H9 (cell line): ENCODE measurements around the gene ARRB1. TPM values are rescaled to one million over a fixed set of nuclear protein-coding genes. Genes with fewer than 3 reads are reported as not detected.

Experiments used
- DNase-seq: peaks from one replicate; pipeline ENCODE4 v3.0.0-alpha.2; 2017
- H2AFZ ChIP-seq: one replicate; pipeline ENCODE4 v1.6.1; 2013; ENCODE audit warnings: mild to moderate bottlenecking, low read length, control low read depth, moderate library complexity
- H2AK5ac ChIP-seq: 2 replicates; pipeline ENCODE4 v1.6.1; 2013; ENCODE audit warnings: low read length, control low read depth, mixed read lengths; ENCODE audit not compliant: insufficient read length
- H2BK120ac ChIP-seq: one replicate; pipeline ENCODE4 v1.6.1; 2013; ENCODE audit warnings: low read depth, mild to moderate bottlenecking, low read length, control low read depth, inconsistent platforms; ENCODE audit not compliant: poor library complexity, severe bottlenecking
- H2BK12ac ChIP-seq: 2 replicates; pipeline ENCODE4 v1.6.1; 2013; ENCODE audit warnings: low read length, control low read depth, mixed read lengths, low read depth; ENCODE audit not compliant: insufficient read length
- H2BK15ac ChIP-seq: 2 replicates; pipeline ENCODE4 v1.6.1; 2013; ENCODE audit warnings: low read depth, low read length, control low read depth
- H2BK20ac ChIP-seq: one replicate; pipeline ENCODE4 v1.6.1; 2013; ENCODE audit warnings: low read depth, mild to moderate bottlenecking, low read length, control low read depth, inconsistent platforms; ENCODE audit not compliant: poor library complexity, severe bottlenecking
- H2BK5ac ChIP-seq: 2 replicates; pipeline ENCODE4 v1.6.1; 2013; ENCODE audit warnings: low read length, control low read depth, mixed read lengths; ENCODE audit not compliant: insufficient read length
- H3K14ac ChIP-seq: 2 replicates; pipeline ENCODE4 v1.6.1; 2013; ENCODE audit warnings: low read length, control low read depth; ENCODE audit not compliant: insufficient read depth
- H3K18ac ChIP-seq: 2 replicates; pipeline ENCODE4 v1.6.1; 2013; ENCODE audit warnings: low read depth, mild to moderate bottlenecking, mixed read lengths, low read length, control low read depth; ENCODE audit not compliant: insufficient read length
- H3K23ac ChIP-seq: 2 replicates; pipeline ENCODE4 v1.6.1; 2013; ENCODE audit warnings: low read length, control low read depth, mixed read lengths, low read depth; ENCODE audit not compliant: insufficient read length
- H3K23me2 ChIP-seq: 2 replicates; pipeline ENCODE4 v1.6.1; 2013; ENCODE audit warnings: low read depth, mild to moderate bottlenecking, mixed read lengths, low read length, control low read depth; ENCODE audit not compliant: insufficient read length, poor library complexity, severe bottlenecking
- H3K27ac ChIP-seq: 2 replicates; pipeline ENCODE4 v1.5.1; 2013; ENCODE audit warnings: low read length, control low read depth, mixed read lengths, low read depth; ENCODE audit not compliant: insufficient read length
- H3K27me3 ChIP-seq: 2 replicates; pipeline ENCODE4 v1.6.1; 2013; ENCODE audit warnings: low read length, control low read depth, inconsistent platforms; ENCODE audit not compliant: insufficient read depth
- H3K4ac ChIP-seq: 2 replicates; pipeline ENCODE4 v1.6.1; 2013; ENCODE audit warnings: low read depth, mild to moderate bottlenecking, control low read depth, inconsistent platforms, low read length, moderate library complexity
- H3K4me1 ChIP-seq: 2 replicates; pipeline ENCODE4 v1.6.1; 2013; ENCODE audit warnings: low read length, control low read depth, inconsistent platforms; ENCODE audit not compliant: insufficient read depth
- H3K4me2 ChIP-seq: 2 replicates; pipeline ENCODE4 v1.6.1; 2013; ENCODE audit warnings: low read length, control low read depth, mixed read lengths; ENCODE audit not compliant: insufficient read length, insufficient read depth
- H3K56ac ChIP-seq: 2 replicates; pipeline ENCODE4 v1.6.1; 2013; ENCODE audit warnings: low read depth, mild to moderate bottlenecking, mixed read lengths, low read length, control low read depth; ENCODE audit not compliant: insufficient read length
- H3K79me1 ChIP-seq: 2 replicates; pipeline ENCODE4 v1.6.1; 2013; ENCODE audit warnings: low read depth, mild to moderate bottlenecking, moderate library complexity, low read length, control low read depth, inconsistent platforms; ENCODE audit not compliant: insufficient read depth, poor library complexity, severe bottlenecking
- H3K79me2 ChIP-seq: 2 replicates; pipeline ENCODE4 v1.6.1; 2013; ENCODE audit warnings: low read length, control low read depth, inconsistent platforms; ENCODE audit not compliant: insufficient read depth
- H3K9ac ChIP-seq: 2 replicates; pipeline ENCODE4 v1.6.1; 2013; ENCODE audit warnings: low read length, control low read depth, mixed read lengths; ENCODE audit not compliant: insufficient read length; ENCODE audit errors: extremely low read depth
- H3K9me3 ChIP-seq: one replicate; pipeline ENCODE4 v1.6.1; 2013; ENCODE audit warnings: low read depth, low read length, inconsistent platforms; ENCODE audit not compliant: control insufficient read depth
- H3T11ph ChIP-seq: one replicate; pipeline ENCODE4 v1.6.1; 2013; ENCODE audit warnings: mild to moderate bottlenecking, low read length, control low read depth, inconsistent platforms
- H4K20me1 ChIP-seq: one replicate; pipeline ENCODE4 v1.6.1; 2013; ENCODE audit not compliant: control insufficient read depth, insufficient read length, insufficient read depth
- H4K5ac ChIP-seq: 2 replicates; pipeline ENCODE4 v1.6.1; 2013; ENCODE audit warnings: low read depth, mild to moderate bottlenecking, mixed read lengths, low read length, control low read depth; ENCODE audit not compliant: insufficient read length
- H4K8ac ChIP-seq: replicated peaks from 2 replicates; pipeline ENCODE4 v1.6.1; 2013; ENCODE audit warnings: low read length, control low read depth, mixed read lengths, low read depth; ENCODE audit not compliant: insufficient read length
- H4K91ac ChIP-seq: 2 replicates; pipeline ENCODE4 v1.6.1; 2013; ENCODE audit warnings: low read depth, mild to moderate bottlenecking, moderate library complexity, mixed read lengths, low read length, control low read depth; ENCODE audit not compliant: insufficient read length
- H3K27ac Mint-ChIP-seq, 3 experiments: 2 replicates in 2 of 3; 3 replicates in 1 of 3; pipeline ENCODE4 v1.8.0; 2020 to 2021; ENCODE audit warnings: mixed read lengths in 3 of 3, mild to moderate bottlenecking in 1 of 3, moderate library complexity in 1 of 3
- H3K27me3 Mint-ChIP-seq: 2 replicates; pipeline ENCODE4 v1.8.0; 2021; ENCODE audit warnings: low read depth, mild to moderate bottlenecking, moderate library complexity, mixed read lengths
- H3K36me3 Mint-ChIP-seq, 3 experiments: 2 replicates in 2 of 3; 3 replicates in 1 of 3; pipeline ENCODE4 v1.8.0; 2020 to 2021; ENCODE audit warnings: low read depth in 3 of 3, mixed read lengths in 3 of 3; ENCODE audit not compliant: insufficient read depth in 1 of 3
- H3K4me1 Mint-ChIP-seq, 2 experiments: 2 replicates each; pipeline ENCODE4 v1.8.0; 2020; ENCODE audit warnings: mixed read lengths in 2 of 2
- H3K4me3 Mint-ChIP-seq, 2 experiments: 2 replicates in 1 of 2; 3 replicates in 1 of 2; pipeline ENCODE4 v1.8.0; 2020 to 2021; ENCODE audit warnings: mild to moderate bottlenecking in 2 of 2, mixed read lengths in 2 of 2, moderate library complexity in 1 of 2
- H3K9me3 Mint-ChIP-seq, 2 experiments: 2 replicates in 1 of 2; 3 replicates in 1 of 2; pipeline ENCODE4 v1.8.0; 2020; ENCODE audit warnings: mild to moderate bottlenecking in 2 of 2, mixed read lengths in 2 of 2, moderate library complexity in 1 of 2
- WGBS: extraction: QIAGEN DNeasy Blood & Tissue Kit; methylation state at CpG from one replicate; pipeline ENCODE4 v1.1.7; 2013; ENCODE audit warnings: missing lambda C conversion rate, low lambda C conversion rate, mixed read lengths; ENCODE audit not compliant: insufficient read length; ENCODE audit errors: extremely low coverage; 5-methylcytosine and 5-hydroxymethylcytosine counted together
- total RNA-seq: library from RNA; stranded (reverse); gene quantifications from 2 replicates; pipeline ENCODE4 v1.2.1, GENCODE V29; 2021
- TF ChIP-seq, protein P1 (sequence below): fragments of 200-600 bp; sonication (generic); conservative IDR thresholded peaks from 3 replicates; pipeline ENCODE4 v1.8.0; 2021; ENCODE audit warnings: antibody characterized with exemption, mild to moderate bottlenecking

Gene ARRB1
- total RNA-seq, 1 experiment from 2014 or later = 20.6 TPM

GRCh38 chr11:75262961-75263852 is 88.3 kb downstream of the ARRB1 start:
- Histone ChIP-seq H2AFZ (no peak overlapping the region), H3K9ac (no peak overlapping the region), H4K5ac (no peak overlapping the region), H4K20me1 (no peaks in the 10 kb centered on the region), H3T11ph (no peak overlapping the region), H2BK15ac (no peak overlapping the region), H3K23me2 (peaks cover 4% of the 10 kb centered on the region), H3K79me2 (no peaks in the 10 kb centered on the region), H3K23ac (no peak overlapping the region), H3K27me3 (no peaks in the 10 kb centered on the region), H3K9me3 (no peaks in the 10 kb centered on the region), H3K56ac (no peak overlapping the region), H4K8ac (no peak overlapping the region), H2AK5ac (no peak overlapping the region), H3K4me2 (no peak overlapping the region), H2BK20ac (no peak overlapping the region), H2BK12ac (no peak overlapping the region), H2BK5ac (no peak overlapping the region), H3K79me1 (no peaks in the 10 kb centered on the region), H3K27ac (no peak overlapping the region), H2BK120ac (no peak overlapping the region), H3K4me1 (peaks cover 2% of the 10 kb centered on the region; the same call in 1 of the 2 replicates), H3K4ac (no peak overlapping the region; the same call in 1 of the 2 replicates), H4K91ac (no peak overlapping the region), H3K14ac (no peak overlapping the region; the same call in 1 of the 2 replicates), H3K18ac (no peak overlapping the region)
- Mint-ChIP-seq H3K4me3 (no peak overlapping the region), H3K4me1 (peaks cover 4 to 6% of the 10 kb centered on the region in 2 experiments), H3K36me3 (peaks cover 0 to 3% (median 0%) of the 10 kb centered on the region in 3 experiments; a peak in 1 of 7 replicates), H3K9me3 (no peaks in the 10 kb centered on the region), H3K27me3 (peaks cover 7% of the 10 kb centered on the region), H3K27ac (no peak overlapping the region; a peak in 2 of 7 replicates)
- no peak for DNase-seq
- TF ChIP-seq, protein P1, sequence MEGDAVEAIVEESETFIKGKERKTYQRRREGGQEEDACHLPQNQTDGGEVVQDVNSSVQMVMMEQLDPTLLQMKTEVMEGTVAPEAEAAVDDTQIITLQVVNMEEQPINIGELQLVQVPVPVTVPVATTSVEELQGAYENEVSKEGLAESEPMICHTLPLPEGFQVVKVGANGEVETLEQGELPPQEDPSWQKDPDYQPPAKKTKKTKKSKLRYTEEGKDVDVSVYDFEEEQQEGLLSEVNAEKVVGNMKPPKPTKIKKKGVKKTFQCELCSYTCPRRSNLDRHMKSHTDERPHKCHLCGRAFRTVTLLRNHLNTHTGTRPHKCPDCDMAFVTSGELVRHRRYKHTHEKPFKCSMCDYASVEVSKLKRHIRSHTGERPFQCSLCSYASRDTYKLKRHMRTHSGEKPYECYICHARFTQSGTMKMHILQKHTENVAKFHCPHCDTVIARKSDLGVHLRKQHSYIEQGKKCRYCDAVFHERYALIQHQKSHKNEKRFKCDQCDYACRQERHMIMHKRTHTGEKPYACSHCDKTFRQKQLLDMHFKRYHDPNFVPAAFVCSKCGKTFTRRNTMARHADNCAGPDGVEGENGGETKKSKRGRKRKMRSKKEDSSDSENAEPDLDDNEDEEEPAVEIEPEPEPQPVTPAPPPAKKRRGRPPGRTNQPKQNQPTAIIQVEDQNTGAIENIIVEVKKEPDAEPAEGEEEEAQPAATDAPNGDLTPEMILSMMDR = no peak
- no CpG with 5 or more reads among the region's 17 CpGs for WGBS
